ENCODE results near the gene ATXN1.

GRCh38 chr6:16512544-16513290 lies 248.5 kb downstream of the ATXN1 start:
- TF ChIP-seq, protein P1, sequence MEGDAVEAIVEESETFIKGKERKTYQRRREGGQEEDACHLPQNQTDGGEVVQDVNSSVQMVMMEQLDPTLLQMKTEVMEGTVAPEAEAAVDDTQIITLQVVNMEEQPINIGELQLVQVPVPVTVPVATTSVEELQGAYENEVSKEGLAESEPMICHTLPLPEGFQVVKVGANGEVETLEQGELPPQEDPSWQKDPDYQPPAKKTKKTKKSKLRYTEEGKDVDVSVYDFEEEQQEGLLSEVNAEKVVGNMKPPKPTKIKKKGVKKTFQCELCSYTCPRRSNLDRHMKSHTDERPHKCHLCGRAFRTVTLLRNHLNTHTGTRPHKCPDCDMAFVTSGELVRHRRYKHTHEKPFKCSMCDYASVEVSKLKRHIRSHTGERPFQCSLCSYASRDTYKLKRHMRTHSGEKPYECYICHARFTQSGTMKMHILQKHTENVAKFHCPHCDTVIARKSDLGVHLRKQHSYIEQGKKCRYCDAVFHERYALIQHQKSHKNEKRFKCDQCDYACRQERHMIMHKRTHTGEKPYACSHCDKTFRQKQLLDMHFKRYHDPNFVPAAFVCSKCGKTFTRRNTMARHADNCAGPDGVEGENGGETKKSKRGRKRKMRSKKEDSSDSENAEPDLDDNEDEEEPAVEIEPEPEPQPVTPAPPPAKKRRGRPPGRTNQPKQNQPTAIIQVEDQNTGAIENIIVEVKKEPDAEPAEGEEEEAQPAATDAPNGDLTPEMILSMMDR (IDR thresholded peaks at IDR 0.05; ENCODE audit: low read depth, low read length): no peak
- no peak for TF ChIP-seq EZH2phosphoT487 (IDR thresholded peaks at IDR 0.05; ENCODE audit: low read depth)
